PFSK-1 (cell line): ENCODE results near the gene F8A1.

ENCODE experiments used
- REST ChIP-seq, 2 experiments: IDR thresholded peaks; 2 replicates each; pipeline versions ENCODE4 v1.6.1 to v1.8.0; 2011 to 2012; ENCODE audit warnings: low read depth in 2 of 2, low read length in 2 of 2, control low read depth in 1 of 2, inconsistent platforms in 1 of 2, mild to moderate bottlenecking in 1 of 2, moderate library complexity in 1 of 2; ENCODE audit not compliant: insufficient read depth in 1 of 2
- SIN3A ChIP-seq: IDR thresholded peaks from 2 replicates; pipeline ENCODE4 v1.6.1; 2012; ENCODE audit warnings: mild to moderate bottlenecking, low read length, moderate library complexity, borderline replicate concordance; ENCODE audit not compliant: insufficient read depth
- TAF1 ChIP-seq: IDR thresholded peaks from 2 replicates; pipeline ENCODE4 v1.6.1; 2012; ENCODE audit warnings: low read length, control low read depth, borderline replicate concordance; ENCODE audit not compliant: insufficient read depth

GRCh38 chrX:154850957-154851611 is 35.1 kb upstream of the F8A1 start:
- no peak for TF ChIP-seq TAF1
- no peak for TF ChIP-seq REST (IDR thresholded peaks at IDR 0.05; ENCODE audit: insufficient read depth in 1 of 2, low read depth in 2 of 2, low read length in 2 of 2)
- no peak for TF ChIP-seq SIN3A
